Testis (tissue), 2 donors: ENCODE measurements around the gene HBS1L.

ENCODE experiments used
- CTCF ChIP-seq, 3 experiments: fragments of 450-650 bp in 2 of 3; fragments of 200-600 bp in 1 of 3; sonication (generic) in 1 of 3; IDR thresholded peaks; one replicate each; pipeline ENCODE4 v1.5.1; 2016 to 2019; ENCODE audit warnings: antibody characterized with exemption in 3 of 3, mild to moderate bottlenecking in 2 of 3, moderate library complexity in 1 of 3
- POLR2A ChIP-seq: fragments of 450-650 bp; IDR thresholded peaks from one replicate; pipeline ENCODE4 v1.6.1; 2017; ENCODE audit warnings: antibody characterized with exemption, mild to moderate bottlenecking, moderate library complexity

- TF ChIP-seq CTCF (IDR thresholded peaks at IDR 0.05), result no peak
- no peak for TF ChIP-seq POLR2A
Observed at GRCh38 chr6:135030532-135031178, 24.0 kb downstream of the HBS1L start.
